ENCODE data around the gene JUP. TPM values are rescaled to one million over a fixed set of nuclear protein-coding genes. Genes with fewer than 3 reads are reported as not detected.
A peak's percentile ranks its signal among the peaks of the same experiment; 100 is the strongest.
"Not testable (repeated sequence)": the region's sequence is repeated elsewhere in the genome, so short reads cannot be mapped to it uniquely, and the experiment has no call there.

Gene JUP
- total RNA-seq, 1 donor, result 29.8 TPM

DNA sequence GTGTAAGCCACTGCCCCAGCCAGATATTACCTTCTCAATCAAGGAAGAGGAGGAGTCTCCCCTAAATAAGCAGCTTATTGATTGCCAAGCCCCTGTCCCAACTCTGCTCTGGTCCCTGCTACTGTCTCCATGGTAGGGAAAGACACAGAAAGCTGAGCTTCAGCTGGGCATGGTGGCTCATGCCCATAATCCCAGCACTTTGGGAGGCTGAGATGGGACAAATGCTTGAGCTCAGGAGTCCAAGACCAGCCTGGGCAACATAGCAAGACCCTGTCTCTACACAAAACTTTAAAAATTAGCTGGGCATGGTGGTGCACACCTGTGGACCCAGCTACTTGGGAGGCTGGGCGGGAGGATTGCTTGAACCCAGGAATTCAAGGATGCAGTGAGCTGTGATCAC lies 6.6 kb downstream of the JUP start:
- TF ChIP-seq, protein P1, sequence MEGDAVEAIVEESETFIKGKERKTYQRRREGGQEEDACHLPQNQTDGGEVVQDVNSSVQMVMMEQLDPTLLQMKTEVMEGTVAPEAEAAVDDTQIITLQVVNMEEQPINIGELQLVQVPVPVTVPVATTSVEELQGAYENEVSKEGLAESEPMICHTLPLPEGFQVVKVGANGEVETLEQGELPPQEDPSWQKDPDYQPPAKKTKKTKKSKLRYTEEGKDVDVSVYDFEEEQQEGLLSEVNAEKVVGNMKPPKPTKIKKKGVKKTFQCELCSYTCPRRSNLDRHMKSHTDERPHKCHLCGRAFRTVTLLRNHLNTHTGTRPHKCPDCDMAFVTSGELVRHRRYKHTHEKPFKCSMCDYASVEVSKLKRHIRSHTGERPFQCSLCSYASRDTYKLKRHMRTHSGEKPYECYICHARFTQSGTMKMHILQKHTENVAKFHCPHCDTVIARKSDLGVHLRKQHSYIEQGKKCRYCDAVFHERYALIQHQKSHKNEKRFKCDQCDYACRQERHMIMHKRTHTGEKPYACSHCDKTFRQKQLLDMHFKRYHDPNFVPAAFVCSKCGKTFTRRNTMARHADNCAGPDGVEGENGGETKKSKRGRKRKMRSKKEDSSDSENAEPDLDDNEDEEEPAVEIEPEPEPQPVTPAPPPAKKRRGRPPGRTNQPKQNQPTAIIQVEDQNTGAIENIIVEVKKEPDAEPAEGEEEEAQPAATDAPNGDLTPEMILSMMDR (IDR thresholded peaks at IDR 0.05; ENCODE audit: insufficient read depth, low read depth, low read length), result no peak
- no peak overlapping the region for H3K4me3 ChIP-seq (ENCODE audit: low read depth, low read length)
- no peak for DNase-seq (ENCODE audit: low read depth)

DNA sequence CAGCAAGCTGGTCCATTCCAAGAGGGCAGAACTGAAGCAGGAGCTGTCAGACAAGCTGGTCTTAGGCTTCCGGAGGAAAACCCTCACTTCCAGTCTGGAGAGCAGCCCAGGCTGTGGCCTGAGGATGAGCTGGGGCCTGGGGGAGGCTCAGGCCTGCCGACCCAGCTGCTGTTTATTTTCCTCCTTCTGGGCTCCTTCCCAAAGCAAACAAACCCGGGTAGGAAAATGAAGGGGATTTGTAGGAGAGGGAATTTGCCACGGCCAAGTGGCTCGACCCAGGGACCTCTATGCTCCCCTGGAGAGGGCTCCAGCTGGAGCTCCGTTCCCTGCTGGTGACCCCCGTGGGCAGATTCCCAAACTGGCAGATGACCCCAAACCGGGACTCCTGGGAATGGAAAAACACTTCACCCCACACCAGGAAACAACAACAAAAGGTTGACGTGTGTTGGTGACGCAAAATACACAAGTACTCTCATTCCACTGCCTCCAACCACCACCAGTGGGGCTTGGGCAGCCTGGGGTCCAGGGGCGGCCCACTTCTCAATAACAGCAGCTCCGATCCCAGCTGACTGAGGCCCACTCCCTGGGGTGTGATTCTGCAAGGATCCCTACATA lies 8.8 kb downstream of the JUP start:
- H3K4me3 ChIP-seq (ENCODE audit: low read depth, low read length), result peak overlapping the region; percentile 6
- TF ChIP-seq, protein P1 (IDR thresholded peaks at IDR 0.05; ENCODE audit: insufficient read depth, low read depth, low read length), result peak; percentile 13
- DNase-seq (ENCODE audit: low read depth), result peak; percentile 97

DNA sequence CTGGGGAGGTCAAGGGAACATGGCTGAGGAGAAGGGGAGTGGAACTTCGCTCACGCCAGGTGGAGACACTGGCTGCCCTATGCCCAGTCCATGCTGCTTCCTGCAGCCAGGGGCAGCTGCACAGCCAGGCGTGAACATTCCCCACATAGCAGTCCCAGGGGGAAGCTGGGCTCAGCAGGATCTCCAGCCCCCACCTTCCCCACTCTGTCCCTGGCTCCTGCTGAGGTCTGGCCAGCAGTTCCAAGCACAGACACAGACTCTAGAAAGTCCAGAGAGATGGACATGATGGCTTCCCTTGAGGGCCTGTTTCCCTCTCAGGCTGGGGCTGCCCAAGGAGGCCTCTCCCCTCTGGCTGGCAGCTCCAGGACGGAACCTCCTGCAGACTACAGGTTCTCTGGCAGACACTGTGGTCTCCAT lies 9.3 kb downstream of the JUP start:
- no peak overlapping the region for H3K4me3 ChIP-seq (ENCODE audit: low read depth, low read length)
- no peak for DNase-seq (ENCODE audit: low read depth)
- TF ChIP-seq, protein P1 (IDR thresholded peaks at IDR 0.05; ENCODE audit: insufficient read depth, low read depth, low read length), result peak; percentile 40

DNA sequence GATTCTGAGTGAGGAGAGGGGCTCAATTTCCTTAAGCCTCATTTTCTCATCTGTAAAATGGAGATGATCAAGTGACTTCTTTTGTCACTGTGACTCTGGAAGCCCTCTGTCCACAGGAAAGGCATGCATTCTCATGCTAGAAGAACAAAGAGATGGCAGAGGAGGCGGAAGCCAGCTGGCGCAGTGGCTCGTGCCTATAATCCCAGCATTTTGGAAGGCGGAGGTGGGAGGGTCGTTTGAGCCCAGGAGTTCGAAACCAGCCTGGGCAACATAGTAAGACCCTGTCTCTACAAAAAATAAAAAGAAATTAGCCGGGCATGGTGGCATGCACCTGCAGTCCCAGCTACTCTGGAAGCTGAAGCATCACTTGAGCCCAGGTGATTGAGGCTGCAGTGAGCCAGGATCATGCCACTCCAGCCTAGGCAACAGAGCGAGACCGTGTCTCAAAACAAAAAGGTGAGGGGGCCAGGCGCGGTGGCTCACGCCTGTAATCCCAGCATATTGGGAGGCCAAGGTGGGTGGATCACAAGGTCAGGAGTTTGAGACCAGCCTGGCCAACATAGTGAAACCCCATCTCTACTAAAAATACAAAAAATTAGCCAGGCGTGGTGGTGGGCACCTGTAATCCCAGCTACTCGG lies 10.1 kb downstream of the JUP start:
- DNase-seq (ENCODE audit: low read depth); H3K4me3 ChIP-seq (ENCODE audit: low read depth, low read length): not testable (repeated sequence)

DNA sequence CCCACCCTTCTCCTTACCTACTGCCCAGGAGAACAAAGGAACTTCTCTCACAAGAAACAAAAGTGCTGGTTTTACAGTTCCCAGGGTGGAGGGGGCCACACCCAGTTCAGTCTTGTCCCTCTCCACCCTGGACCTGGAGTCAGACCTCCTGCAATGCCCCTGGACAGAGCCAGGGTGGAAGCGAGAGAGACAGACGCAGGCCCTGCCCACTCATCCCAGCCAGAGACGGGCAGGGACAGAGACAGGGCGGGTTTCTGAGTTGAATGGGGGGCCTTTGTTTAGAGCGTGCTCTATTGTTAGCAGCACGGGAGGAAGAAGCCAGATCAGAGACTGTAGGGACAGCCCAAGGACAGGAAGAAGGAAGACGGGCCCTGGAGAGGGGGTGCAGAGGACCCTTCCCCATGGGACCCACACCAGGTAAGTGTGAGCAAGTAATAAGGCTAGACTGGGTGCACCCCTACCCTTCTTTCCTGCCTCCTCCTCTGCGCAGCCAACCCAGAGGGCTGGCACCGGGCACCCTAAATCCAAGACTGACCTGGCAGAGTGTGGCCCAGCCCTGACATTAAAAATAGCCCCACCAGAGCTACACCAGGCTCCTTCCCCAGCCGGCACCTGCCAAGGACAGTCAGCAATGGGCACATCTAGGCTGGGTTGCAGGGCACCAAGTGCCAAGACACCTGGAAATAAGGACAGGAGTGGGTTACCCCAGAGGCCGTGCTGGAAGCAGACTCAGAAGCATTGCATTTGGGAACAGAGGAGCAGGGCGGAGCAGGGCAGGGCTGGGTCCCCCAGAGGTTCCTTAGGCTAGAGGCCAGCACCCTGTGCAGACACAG lies 10.9 kb downstream of the JUP start:
- DNase-seq (ENCODE audit: low read depth), result no peak
- no peak overlapping the region for H3K4me3 ChIP-seq (ENCODE audit: low read depth, low read length)
- TF ChIP-seq, protein P1 (IDR thresholded peaks at IDR 0.05; ENCODE audit: insufficient read depth, low read depth, low read length), result no peak

DNA sequence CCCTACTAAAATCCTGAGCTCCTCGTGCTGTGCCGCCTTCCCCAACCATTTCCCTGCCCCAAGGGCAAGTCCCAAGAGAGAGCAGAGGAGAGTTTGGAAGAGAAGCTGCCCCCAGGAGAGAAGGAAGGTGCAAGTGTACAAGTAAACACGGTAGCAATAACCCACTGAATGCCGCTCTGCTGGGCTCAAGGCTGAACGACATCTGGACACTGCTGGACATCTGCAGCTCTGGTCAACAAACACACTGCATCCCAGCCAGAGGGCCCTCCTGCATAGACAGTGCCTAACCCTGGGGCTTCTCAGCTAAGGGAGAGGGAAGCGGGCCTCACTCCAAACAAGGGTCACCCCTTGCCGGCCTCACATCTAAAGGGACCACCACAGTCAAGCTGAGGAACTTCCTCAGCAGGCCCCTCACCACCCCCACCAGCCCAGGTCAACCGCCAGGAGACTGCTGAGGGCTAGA lies 12.7 kb downstream of the JUP start:
- peak overlapping the region; percentile 18 for H3K4me3 ChIP-seq (ENCODE audit: low read depth, low read length)
- TF ChIP-seq, protein P1 (IDR thresholded peaks at IDR 0.05; ENCODE audit: insufficient read depth, low read depth, low read length), result peak; percentile 10
- peak; percentile 69 for DNase-seq (ENCODE audit: low read depth)

DNA sequence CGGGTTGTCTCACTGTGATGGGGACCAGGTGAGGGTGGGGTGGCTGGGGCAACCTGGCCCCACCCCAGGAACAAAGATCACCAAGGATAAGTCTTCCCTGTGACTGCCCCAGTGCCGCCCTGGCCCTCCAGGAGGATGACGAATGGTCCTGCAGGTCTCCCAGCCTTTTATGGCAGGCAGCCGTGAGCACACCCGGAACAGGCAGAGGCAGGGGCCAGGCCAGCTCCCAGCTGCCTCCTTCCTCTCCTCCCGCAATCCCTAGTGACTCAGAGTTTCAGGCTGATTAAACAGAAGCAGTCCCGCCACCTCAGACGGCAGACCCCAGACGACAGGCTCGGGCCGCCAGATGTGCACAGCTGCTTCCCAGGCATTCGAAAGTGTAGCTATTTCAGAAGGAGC lies 13.3 kb downstream of the JUP start:
- peak; percentile 94 for DNase-seq (ENCODE audit: low read depth)
- no peak overlapping the region for H3K4me3 ChIP-seq (ENCODE audit: low read depth, low read length)
- TF ChIP-seq, protein P1 (IDR thresholded peaks at IDR 0.05; ENCODE audit: insufficient read depth, low read depth, low read length), result no peak

Measured in fibroblast of villous mesenchyme (primary cell).